Measurements from ENCODE around the gene NCS1. TPM values are rescaled to one million over a fixed set of nuclear protein-coding genes. Genes with fewer than 3 reads are reported as not detected.

Gene NCS1
- total and polyA plus RNA-seq, 9 of the 15 experiments (the other 6 are each of a cell fraction or from before 2014, with no cell fraction given): 0.28 to 27.0 (median 9.6) TPM

- TF ChIP-seq MGA (IDR thresholded peaks at IDR 0.05) (no peak), ZNF695 (CRISPR knock-in tag; IDR thresholded peaks at IDR 0.05) (no peak), KDM1A (IDR thresholded peaks at IDR 0.05) (no peak), MAZ (CRISPR knock-in tag; conservative IDR thresholded peaks at IDR 0.05 in 1 of 2, IDR thresholded peaks at IDR 0.05 in 1 of 2) (peak; percentile 33 to 36; a peak in 1 of 4 replicates), KLF10 (CRISPR knock-in tag; IDR thresholded peaks at IDR 0.05) (no peak), ZNF696 (CRISPR knock-in tag; conservative IDR thresholded peaks at IDR 0.05) (no peak), ZBTB2 (IDR thresholded peaks at IDR 0.05) (peak; percentile 46; the same call in 1 of the 2 replicates), GTF2A2 (tag; IDR thresholded peaks at IDR 0.05) (no peak), SNAPC5 (CRISPR knock-in tag; IDR thresholded peaks at IDR 0.05) (no peak), PTTG1 (tag; IDR thresholded peaks at IDR 0.05; ENCODE audit: low read depth) (no peak), E2F6 (IDR thresholded peaks at IDR 0.05; ENCODE audit: borderline replicate concordance in 1 of 2, extremely low read depth in 1 of 2, insufficient read depth in 1 of 2, insufficient read length in 1 of 2, low read depth in 1 of 2, low read length in 1 of 2, poor library complexity in 1 of 2, severe bottlenecking in 1 of 2) (peak; percentile 16 to 20), DPF2 (IDR thresholded peaks at IDR 0.05) (peak; percentile 76; the same call in 1 of the 2 replicates), SAFB (IDR thresholded peaks at IDR 0.05; ENCODE audit: borderline replicate concordance, low read depth, low read length) (no peak)
These were observed 14.8 kb downstream of the NCS1 start (continued) for GRCh38 chr9:130186839-130187522.

All from K562 (cell line).